Heart left ventricle (tissue), 13 donors: ENCODE measurements around the gene RHOB.

Experiments
- POLR2A ChIP-seq, 2 donors: fragments of 450-650 bp; IDR thresholded peaks; one replicate each; pipeline ENCODE4 v1.6.1; 2017; ENCODE audit warnings: antibody characterized with exemption in 2 of 2, mild to moderate bottlenecking in 2 of 2, moderate library complexity in 2 of 2
- TF ChIP-seq, protein P1 (sequence below), 12 donors: fragments of 200-600 bp; sonication (generic) in 4 of 12; IDR thresholded peaks; one replicate each; pipeline versions ENCODE4 v1.5.0 to v1.8.0; 2018 to 2022; ENCODE audit warnings: antibody characterized with exemption in 12 of 12, mild to moderate bottlenecking in 5 of 12
- donor health status: ischemic (EF 13 %, LVEDD 7.1; RV severe dilation, severe dysfunction).
- donor health status: DM: no; HTN: yes; CAD: no.
- donor health status: DM: no; HTN: no; CAD: no.
- donor health status: ischemic (EF 25% LVEDD 6.9; RV normal size, moderate dysfunction).
- donor health status: ischemic (EF 25% LVEDD 5.7; RV mildly dilated, moderate dysfunction).
- donor health status: ischemic (EF 35%, LVEDD 5.7; RV mildly dilated, moderate dysfunction).
- donor health status: nonischemic (EF 11% LVEDD 7.7; RV severe dilation, severe dysfunction).
- donor health status: DM: yes; HTN: yes; CAD: no.
- donor health status: PGD.
- donor health status: ischemic (EF 29% LVEDD 5.4; RV normal size, mild dysfunction).
- donor health status: nonischemic (EF 23%, LVEDD 6.1; RV moderate dilation, normal function).

DNA sequence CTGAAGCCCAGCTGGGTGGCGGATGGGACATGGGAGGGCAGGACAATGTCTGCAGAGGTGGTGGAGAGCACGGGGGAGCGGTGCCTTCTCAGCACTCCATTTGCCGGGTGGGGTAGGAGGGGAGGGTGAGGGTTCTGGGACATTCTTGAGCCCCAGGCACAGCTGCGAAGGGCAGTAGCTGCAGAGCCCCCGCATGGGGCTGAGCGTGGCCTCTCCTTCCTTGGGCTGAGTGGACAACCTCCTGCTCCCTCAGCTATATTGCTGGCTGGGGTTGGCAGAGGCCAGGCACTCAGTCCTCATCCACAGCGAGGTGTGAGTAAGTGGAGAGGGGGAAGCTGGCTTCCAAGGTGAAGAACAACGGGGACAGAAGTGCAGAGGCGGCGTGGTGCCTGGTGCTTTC lies 50.1 kb downstream of the RHOB start:
- TF ChIP-seq, protein P1, sequence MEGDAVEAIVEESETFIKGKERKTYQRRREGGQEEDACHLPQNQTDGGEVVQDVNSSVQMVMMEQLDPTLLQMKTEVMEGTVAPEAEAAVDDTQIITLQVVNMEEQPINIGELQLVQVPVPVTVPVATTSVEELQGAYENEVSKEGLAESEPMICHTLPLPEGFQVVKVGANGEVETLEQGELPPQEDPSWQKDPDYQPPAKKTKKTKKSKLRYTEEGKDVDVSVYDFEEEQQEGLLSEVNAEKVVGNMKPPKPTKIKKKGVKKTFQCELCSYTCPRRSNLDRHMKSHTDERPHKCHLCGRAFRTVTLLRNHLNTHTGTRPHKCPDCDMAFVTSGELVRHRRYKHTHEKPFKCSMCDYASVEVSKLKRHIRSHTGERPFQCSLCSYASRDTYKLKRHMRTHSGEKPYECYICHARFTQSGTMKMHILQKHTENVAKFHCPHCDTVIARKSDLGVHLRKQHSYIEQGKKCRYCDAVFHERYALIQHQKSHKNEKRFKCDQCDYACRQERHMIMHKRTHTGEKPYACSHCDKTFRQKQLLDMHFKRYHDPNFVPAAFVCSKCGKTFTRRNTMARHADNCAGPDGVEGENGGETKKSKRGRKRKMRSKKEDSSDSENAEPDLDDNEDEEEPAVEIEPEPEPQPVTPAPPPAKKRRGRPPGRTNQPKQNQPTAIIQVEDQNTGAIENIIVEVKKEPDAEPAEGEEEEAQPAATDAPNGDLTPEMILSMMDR (IDR thresholded peaks at IDR 0.05) = no peak
- TF ChIP-seq POLR2A (IDR thresholded peaks at IDR 0.05) = no peak
